WTC11 (cell line): ENCODE results near the gene DRC1. TPM values are rescaled to one million over a fixed set of nuclear protein-coding genes. Genes with fewer than 3 reads are reported as not detected.

Experiments used
- ATAC-seq: fragments of 200-7000 bp; cut with Tn5 transposase; 2 replicates; pipeline ENCODE4 v1.10.0; 2021; ENCODE audit warnings: mild to moderate bottlenecking, moderate library complexity
- CTCF ChIA-PET: fragments of 300-600 bp; sonication (Branson Sonifier 250); formaldehyde crosslinking; loops from one replicate; lab custom pipeline; 2021; ENCODE audit warnings: antibody characterized with exemption; lab: Charles Lee
- POLR2A ChIA-PET: fragments of 350-600 bp; sonication (Branson Sonifier 250); formaldehyde crosslinking; loops from one replicate; lab custom pipeline; 2021; ENCODE audit warnings: antibody characterized with exemption; lab: Charles Lee
- DNase-seq: peaks from one replicate; pipeline ENCODE4 v3.0.0; 2021; ENCODE audit warnings: low spot score
- H3K27ac Mint-ChIP-seq: 2 replicates; pipeline ENCODE4 v1.8.0; 2021; ENCODE audit warnings: mixed read lengths
- H3K27me3 Mint-ChIP-seq: 2 replicates; pipeline ENCODE4 v1.8.0; 2021; ENCODE audit warnings: low read depth, mild to moderate bottlenecking, moderate library complexity, mixed read lengths
- H3K36me3 Mint-ChIP-seq: 2 replicates; pipeline ENCODE4 v1.8.0; 2021; ENCODE audit warnings: mixed read lengths
- H3K4me1 Mint-ChIP-seq: 2 replicates; pipeline ENCODE4 v1.8.0; 2022; ENCODE audit warnings: mixed read lengths
- H3K4me3 Mint-ChIP-seq: 2 replicates; pipeline ENCODE4 v1.8.0; 2021; ENCODE audit warnings: mild to moderate bottlenecking, moderate library complexity, mixed read lengths
- H3K9me3 Mint-ChIP-seq: 2 replicates; pipeline ENCODE4 v1.8.0; 2021; ENCODE audit warnings: mixed read lengths
- AFF4 ChIP-seq: sonication (generic); formaldehyde crosslinking; IDR thresholded peaks from 2 replicates; pipeline ENCODE4 v1.8.1; 2023; ENCODE audit warnings: mild to moderate bottlenecking, missing genetic modification reagents, borderline replicate concordance
- E2F1 ChIP-seq: sonication (generic); formaldehyde crosslinking; IDR thresholded peaks from 2 replicates; pipeline ENCODE4 v1.8.0; 2022; ENCODE audit warnings: mild to moderate bottlenecking, missing genetic modification reagents
- E2F5 ChIP-seq: sonication (generic); formaldehyde crosslinking; IDR thresholded peaks from 2 replicates; pipeline ENCODE4 v1.8.1; 2022; ENCODE audit warnings: mild to moderate bottlenecking, moderate library complexity, missing genetic modification reagents
- ELF4 ChIP-seq: sonication (generic); formaldehyde crosslinking; IDR thresholded peaks from 2 replicates; pipeline ENCODE4 v1.8.1; 2022; ENCODE audit warnings: low read depth, mild to moderate bottlenecking, moderate library complexity, missing genetic modification reagents
- ERG ChIP-seq: fragments of 250-450 bp; sonication (Bioruptor Pico); IDR thresholded peaks from 2 replicates; pipeline ENCODE4 v1.8.0; 2021; ENCODE audit warnings: mild to moderate bottlenecking
- ESRRA ChIP-seq: sonication (generic); formaldehyde crosslinking; IDR thresholded peaks from 2 replicates; pipeline ENCODE4 v1.8.1; 2022; ENCODE audit warnings: mild to moderate bottlenecking, missing genetic modification reagents, borderline replicate concordance
- GRHL2 ChIP-seq: fragments of 250-450 bp; sonication (Bioruptor Pico); IDR thresholded peaks from 2 replicates; pipeline ENCODE4 v1.8.0; 2022; ENCODE audit warnings: mild to moderate bottlenecking, moderate library complexity; ENCODE audit not compliant: insufficient replicate concordance, severe bottlenecking
- HMGA2 ChIP-seq: fragments of 250-450 bp; sonication (Bioruptor Pico); IDR thresholded peaks from 2 replicates; pipeline ENCODE4 v1.4.0; 2021; ENCODE audit warnings: mild to moderate bottlenecking, moderate library complexity
- IRF2 ChIP-seq: sonication (generic); formaldehyde crosslinking; IDR thresholded peaks from 2 replicates; pipeline ENCODE4 v1.8.0; 2022; ENCODE audit warnings: low read depth, missing genetic modification reagents, borderline replicate concordance
- JUN ChIP-seq: sonication (generic); formaldehyde crosslinking; IDR thresholded peaks from 2 replicates; pipeline ENCODE4 v1.8.0; 2023; ENCODE audit warnings: mild to moderate bottlenecking, missing genetic modification reagents
- MLX ChIP-seq: sonication (generic); formaldehyde crosslinking; IDR thresholded peaks from 2 replicates; pipeline ENCODE4 v1.8.1; 2023; ENCODE audit warnings: mild to moderate bottlenecking, missing genetic modification reagents, moderate library complexity
- MYBL2 ChIP-seq: sonication (generic); formaldehyde crosslinking; IDR thresholded peaks from 2 replicates; pipeline ENCODE4 v1.8.1; 2023; ENCODE audit warnings: mild to moderate bottlenecking, moderate library complexity, missing genetic modification reagents
- SOX15 ChIP-seq: fragments of 250-450 bp; sonication (Bioruptor Pico); IDR thresholded peaks from 2 replicates; pipeline ENCODE4 v1.9.0; 2021; ENCODE audit warnings: mild to moderate bottlenecking
- SP1 ChIP-seq: sonication (generic); formaldehyde crosslinking; conservative IDR thresholded peaks from 2 replicates; pipeline ENCODE4 v1.8.1; 2022; ENCODE audit warnings: missing genetic modification reagents
- TP53 ChIP-seq: sonication (generic); formaldehyde crosslinking; IDR thresholded peaks from 2 replicates; pipeline ENCODE4 v1.8.1; 2023; ENCODE audit warnings: mild to moderate bottlenecking, missing genetic modification reagents
- ZBTB43 ChIP-seq: sonication (generic); formaldehyde crosslinking; IDR thresholded peaks from 2 replicates; pipeline ENCODE4 v1.8.1; 2023; ENCODE audit warnings: mild to moderate bottlenecking, missing genetic modification reagents
- ZNF121 ChIP-seq: sonication (generic); formaldehyde crosslinking; IDR thresholded peaks from 2 replicates; pipeline ENCODE4 v1.8.0; 2023; ENCODE audit warnings: missing genetic modification reagents
- ZNF219 ChIP-seq: sonication (generic); formaldehyde crosslinking; IDR thresholded peaks from 2 replicates; pipeline ENCODE4 v1.8.0; 2023; ENCODE audit warnings: missing genetic modification reagents, mild to moderate bottlenecking, borderline replicate concordance
- ZNF263 ChIP-seq: sonication (generic); formaldehyde crosslinking; IDR thresholded peaks from 2 replicates; pipeline ENCODE4 v1.8.1; 2022; ENCODE audit warnings: low read depth, mild to moderate bottlenecking, moderate library complexity, missing genetic modification reagents
- ZNF396 ChIP-seq: fragments of 250-450 bp; sonication (Bioruptor Pico); IDR thresholded peaks from 2 replicates; pipeline ENCODE4 v1.8.0; 2021; ENCODE audit warnings: mild to moderate bottlenecking, moderate library complexity, borderline replicate concordance
- total RNA-seq: library from RNA; stranded (reverse); gene quantifications from 3 replicates; pipeline ENCODE4 v1.2.3, GENCODE V29; 2021

Gene DRC1
- total RNA-seq, 1 experiment from 2014 or later: 0.55 TPM

GRCh38 chr2:26483957-26484565 is 82.3 kb downstream of the DRC1 start:
- CTCF ChIA-PET: no interaction called here
- H3K9me3 Mint-ChIP-seq: no peaks in the 10 kb centered on the region
- POLR2A ChIA-PET: no interaction called here
- no peaks in the 10 kb centered on the region for H3K36me3 Mint-ChIP-seq
- DNase-seq (no peak), ATAC-seq (no peak)
- no peaks in the 10 kb centered on the region for H3K4me1 Mint-ChIP-seq
- H3K27me3 Mint-ChIP-seq: no peaks in the 10 kb centered on the region
- H3K27ac Mint-ChIP-seq: peak overlapping the region; percentile 22; the same call in 1 of the 2 replicates
- TF ChIP-seq ZNF396 (CRISPR knock-in tag): no peak
- H3K4me3 Mint-ChIP-seq: no peak overlapping the region

- no peaks in the 10 kb centered on the region for H3K9me3 Mint-ChIP-seq
- ATAC-seq (no peak), DNase-seq (no peak)
- ChIA-PET POLR2A (no interaction called here), CTCF (no interaction called here)
- H3K27ac Mint-ChIP-seq: no peak overlapping the region
- H3K36me3 Mint-ChIP-seq: no peaks in the 10 kb centered on the region
- no peaks in the 10 kb centered on the region for H3K4me1 Mint-ChIP-seq
- no peaks in the 10 kb centered on the region for H3K27me3 Mint-ChIP-seq
- no peak overlapping the region for H3K4me3 Mint-ChIP-seq
- no peak for TF ChIP-seq SP1 (CRISPR knock-in tag)
- no peak for TF ChIP-seq ZBTB43 (CRISPR knock-in tag)
- no peak for TF ChIP-seq ZNF121 (CRISPR knock-in tag)
- TF ChIP-seq MLX (CRISPR knock-in tag): no peak
- TF ChIP-seq AFF4 (CRISPR knock-in tag): no peak
- no peak for TF ChIP-seq GRHL2
- no peak for TF ChIP-seq SOX15 (CRISPR knock-in tag)
- TF ChIP-seq ZNF263: no peak
- TF ChIP-seq E2F1: no peak
- no peak for TF ChIP-seq ESRRA
- no peak for TF ChIP-seq IRF2 (CRISPR knock-in tag)
- no peak for TF ChIP-seq ERG (CRISPR knock-in tag)
- TF ChIP-seq E2F5 (CRISPR knock-in tag): no peak
- no peak for TF ChIP-seq TP53 (CRISPR knock-in tag)
- no peak for TF ChIP-seq ZNF219
- TF ChIP-seq MYBL2 (CRISPR knock-in tag): no peak
- no peak for TF ChIP-seq ELF4 (CRISPR knock-in tag)
- TF ChIP-seq HMGA2: no peak
- TF ChIP-seq JUN (CRISPR knock-in tag): no peak
- TF ChIP-seq, all 79 proteins: peak for 0
Measured at GRCh38 chr2:26484579-26484978, 82.9 kb downstream of the DRC1 start.
